ENCODE measurements around the gene B4GALT5.

DNA sequence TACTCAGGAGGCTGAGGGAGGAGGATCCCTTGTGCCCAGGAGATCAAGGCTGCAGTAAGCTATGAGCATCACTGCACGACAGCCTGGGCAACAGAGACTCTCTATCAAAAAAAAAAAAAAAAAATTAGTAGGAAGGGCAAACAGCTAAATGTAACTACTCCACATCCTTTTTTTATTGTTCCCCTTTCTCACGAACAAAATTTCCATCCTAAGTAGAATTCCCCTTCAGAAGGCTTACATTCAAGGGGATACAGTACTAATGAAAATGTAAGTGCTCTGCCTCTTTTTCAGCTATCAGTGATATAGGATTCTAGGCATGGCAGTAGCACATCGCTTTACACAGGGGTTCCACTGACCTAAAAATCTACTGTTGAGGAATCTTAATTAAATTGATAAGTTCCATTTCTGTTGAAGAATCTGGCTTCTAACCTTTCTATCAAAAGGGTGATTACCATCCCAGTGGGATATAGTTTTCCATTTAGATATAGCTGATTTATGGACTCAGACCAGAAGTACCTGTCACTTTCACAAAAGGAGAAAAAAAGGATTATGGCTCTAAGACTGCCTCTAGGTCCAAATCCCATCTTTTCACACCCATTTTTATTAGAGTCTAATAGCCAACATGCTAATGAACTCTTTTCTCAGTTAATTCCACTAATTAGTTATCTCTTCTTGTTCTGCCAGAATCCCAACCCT, 2.6 kb downstream of the B4GALT5 start:
- TF ChIP-seq, protein P1, sequence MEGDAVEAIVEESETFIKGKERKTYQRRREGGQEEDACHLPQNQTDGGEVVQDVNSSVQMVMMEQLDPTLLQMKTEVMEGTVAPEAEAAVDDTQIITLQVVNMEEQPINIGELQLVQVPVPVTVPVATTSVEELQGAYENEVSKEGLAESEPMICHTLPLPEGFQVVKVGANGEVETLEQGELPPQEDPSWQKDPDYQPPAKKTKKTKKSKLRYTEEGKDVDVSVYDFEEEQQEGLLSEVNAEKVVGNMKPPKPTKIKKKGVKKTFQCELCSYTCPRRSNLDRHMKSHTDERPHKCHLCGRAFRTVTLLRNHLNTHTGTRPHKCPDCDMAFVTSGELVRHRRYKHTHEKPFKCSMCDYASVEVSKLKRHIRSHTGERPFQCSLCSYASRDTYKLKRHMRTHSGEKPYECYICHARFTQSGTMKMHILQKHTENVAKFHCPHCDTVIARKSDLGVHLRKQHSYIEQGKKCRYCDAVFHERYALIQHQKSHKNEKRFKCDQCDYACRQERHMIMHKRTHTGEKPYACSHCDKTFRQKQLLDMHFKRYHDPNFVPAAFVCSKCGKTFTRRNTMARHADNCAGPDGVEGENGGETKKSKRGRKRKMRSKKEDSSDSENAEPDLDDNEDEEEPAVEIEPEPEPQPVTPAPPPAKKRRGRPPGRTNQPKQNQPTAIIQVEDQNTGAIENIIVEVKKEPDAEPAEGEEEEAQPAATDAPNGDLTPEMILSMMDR (conservative IDR thresholded peaks at IDR 0.05 in 1 of 2, IDR thresholded peaks at IDR 0.05 in 1 of 2; ENCODE audit: extremely low read depth in 1 of 2, insufficient read depth in 1 of 2, low read depth in 1 of 2, low read length in 2 of 2), result no peak
- no peak for TF ChIP-seq EZH2 (IDR thresholded peaks at IDR 0.05; ENCODE audit: borderline replicate concordance, low read length)
